ENCODE measurements around the gene BRF1.
"Not testable (repeated sequence)": the region's sequence is repeated elsewhere in the genome, so short reads cannot be mapped to it uniquely, and the experiment has no call there.

BRF1 gene

DNA sequence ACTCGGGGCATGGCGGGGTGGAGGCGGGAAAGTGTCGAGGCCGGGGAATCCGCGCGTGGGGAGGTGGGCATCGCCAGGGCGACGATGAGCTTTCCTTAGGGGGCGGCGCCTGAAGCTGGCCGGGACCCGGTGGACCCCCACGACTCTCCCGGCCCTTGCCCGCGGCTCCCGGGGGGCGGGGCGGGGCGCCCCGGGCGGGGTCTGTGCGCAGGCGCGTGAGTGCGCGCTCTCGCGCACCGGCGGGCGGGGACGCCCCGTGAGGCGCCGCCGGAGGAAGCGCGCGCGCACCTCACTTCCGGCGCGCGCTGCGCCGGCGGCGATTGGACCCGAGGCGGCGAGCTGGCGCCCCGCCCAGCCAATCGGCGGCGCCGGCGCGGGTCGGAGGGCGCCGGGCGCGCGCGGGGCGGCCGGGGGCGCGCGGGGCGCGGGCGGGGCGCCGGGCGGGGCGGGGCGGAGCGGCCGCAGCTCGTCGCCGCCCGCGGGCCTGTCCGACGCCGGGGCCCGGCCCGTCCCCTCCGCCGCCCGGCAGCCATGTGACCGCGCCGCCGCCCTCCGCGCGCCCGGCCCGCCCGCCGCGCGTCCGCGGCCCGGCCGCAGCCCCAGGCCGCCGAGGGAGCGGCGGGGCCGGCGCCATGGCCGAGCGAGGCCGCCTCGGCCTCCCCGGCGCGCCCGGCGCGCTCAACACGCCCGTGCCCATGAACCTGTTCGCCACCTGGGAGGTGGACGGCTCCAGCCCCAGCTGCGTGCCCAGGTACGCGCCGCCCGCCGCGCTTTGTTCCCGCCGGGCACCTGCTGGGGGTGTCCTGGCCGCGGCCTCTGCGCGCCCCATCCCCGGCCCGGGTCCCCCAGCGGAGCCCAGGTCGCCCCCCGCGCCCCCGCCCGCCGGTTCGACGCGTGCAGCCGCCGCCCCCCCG, 13.7 kb upstream of the BRF1 start, which contains the start of gene PACS2:
TSS of gene PACS2 (plus strand) at position 462 of the 914 bp plus-strand sequence. CDS start at position 633, 171 bp downstream.
- peak; percentile 75 to 77 for ATAC-seq

DNA sequence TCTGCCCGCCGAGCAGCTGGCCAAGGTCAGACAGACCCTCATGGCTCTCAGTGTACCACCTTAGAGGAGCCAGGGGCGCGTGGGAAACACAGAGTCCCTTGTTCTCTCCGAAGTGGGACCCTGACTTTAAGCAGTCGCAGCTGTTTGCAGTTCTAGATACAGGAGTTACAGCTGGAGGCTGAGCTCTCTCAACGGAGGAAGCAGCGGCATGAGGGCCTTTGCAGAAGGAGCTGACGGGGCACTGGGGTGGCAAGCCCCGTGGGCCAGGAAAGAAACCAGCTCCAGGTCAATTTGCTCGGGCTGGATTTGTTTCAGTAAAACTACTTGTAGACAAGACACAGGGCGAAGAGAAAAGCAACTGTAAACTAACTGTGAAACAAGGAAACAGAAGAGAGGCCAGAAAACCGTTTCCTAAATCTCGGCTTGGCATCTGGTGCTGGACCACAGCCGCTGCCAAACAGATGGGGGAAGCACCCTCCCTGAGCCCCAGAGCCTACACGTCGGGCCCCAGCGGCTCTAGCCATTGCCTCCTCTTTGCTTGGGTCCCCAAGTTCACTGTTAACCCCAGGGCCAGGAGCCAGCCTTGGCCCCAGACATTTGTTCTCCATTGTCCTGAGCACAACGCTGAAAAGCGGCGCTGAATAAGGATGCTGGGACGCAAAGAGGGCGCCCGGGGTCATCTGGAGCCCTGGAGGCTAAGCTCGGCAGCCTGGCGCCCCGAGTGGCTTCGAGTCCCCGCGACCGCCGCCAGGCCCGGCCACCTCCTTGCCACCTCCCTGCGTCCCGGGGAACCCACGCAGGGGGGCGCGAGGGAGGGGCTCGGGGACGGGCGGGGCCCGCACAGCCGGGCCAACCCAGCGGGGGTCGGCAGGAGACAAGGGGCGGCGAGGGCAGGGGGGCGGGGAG, 12.8 kb upstream of the BRF1 start:
- peak; percentile 10 to 12 for ATAC-seq

DNA sequence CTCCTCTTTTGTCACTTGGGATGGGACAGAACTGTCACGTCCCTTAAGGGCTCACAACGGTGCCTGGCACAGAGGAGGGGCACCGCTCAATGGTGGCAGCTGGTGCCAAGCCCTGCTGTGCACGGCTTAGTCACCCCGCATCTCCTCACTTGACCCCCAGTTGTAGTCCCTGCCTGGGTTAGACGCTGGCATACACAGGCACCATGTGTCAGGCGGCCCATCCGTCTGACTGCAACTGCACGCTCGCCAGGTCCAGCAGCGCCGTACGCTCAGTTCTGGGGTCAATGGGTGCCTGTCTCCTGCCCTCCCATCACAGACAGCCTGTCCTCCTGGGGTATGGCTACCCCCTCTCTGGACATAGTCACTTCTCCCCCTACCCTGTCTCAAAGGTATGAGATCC, 12.2 kb upstream of the BRF1 start:
- no peak for ATAC-seq

DNA sequence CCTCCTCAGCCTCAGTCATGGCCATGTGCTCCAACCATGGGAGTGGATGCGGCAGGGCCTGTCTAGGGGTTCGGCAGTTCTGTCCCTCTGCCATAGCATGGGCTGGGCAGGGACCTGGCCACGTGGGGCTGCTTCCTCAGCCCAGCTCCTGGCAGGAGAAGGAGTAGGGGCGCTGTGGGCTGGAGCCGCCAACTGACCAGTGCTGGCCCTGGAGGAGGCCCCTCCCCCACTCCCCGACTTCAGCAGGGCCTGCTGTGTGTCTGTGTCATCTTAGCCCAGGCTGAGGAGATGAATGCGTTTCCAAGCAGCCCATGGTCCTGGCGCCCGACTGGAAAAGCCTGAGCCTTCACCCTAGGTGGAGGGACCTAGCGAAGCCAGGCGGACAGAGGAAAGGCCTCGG, 11.0 kb upstream of the BRF1 start:
- ATAC-seq: no peak

DNA sequence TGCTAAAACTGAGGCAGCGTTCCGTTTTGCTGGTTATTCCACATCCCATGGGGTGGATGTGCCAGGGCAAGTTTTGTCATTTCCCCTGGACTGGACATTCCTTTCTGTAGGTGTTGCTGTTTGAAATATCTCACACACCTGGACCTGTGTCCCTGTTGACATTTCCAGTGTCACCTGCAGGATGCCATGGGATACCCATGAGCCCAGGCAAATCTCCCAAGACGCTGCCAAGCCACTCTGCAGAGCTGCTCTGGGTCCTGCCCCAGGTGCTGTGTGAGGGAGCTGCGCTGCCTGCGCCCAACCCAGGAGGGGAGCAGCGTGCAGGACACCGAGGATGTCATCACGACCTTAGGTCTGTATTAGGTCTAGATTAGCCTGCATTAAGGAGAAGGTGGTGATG, 8.6 kb upstream of the BRF1 start:
- no peak for ATAC-seq

DNA sequence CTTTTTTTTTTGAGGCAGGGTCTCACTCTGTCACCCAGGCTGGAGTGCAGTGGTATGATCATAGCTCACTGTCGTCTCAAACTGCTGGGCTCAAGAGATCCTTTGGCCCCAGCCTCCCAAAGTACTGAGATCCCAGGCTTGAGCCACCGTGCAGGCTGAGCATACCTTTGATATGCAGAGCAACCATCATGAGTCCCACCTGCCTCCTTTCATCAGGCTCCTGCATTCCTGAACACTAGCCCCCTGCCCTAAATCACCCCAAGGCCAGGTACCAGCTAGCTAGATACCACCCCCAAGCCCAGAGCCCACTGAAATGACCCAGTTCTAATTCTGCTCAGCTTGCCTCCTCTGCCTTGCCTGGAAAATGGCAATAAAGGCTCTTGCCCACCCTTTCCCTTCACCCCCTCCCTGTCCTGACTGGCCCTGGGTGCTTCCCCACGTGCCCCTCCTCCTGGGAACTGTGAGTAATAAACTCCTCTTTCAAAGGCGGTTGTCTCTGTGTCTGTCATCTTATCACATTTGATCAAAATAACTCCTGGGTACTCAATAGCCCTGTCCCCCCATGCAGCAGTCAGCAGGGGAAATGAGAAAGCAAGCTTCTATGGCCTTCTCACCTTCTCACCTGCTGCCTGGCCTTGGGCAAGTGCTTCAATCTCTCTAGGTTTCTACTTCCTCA, 6.4 kb upstream of the BRF1 start:
- ATAC-seq: no peak

DNA sequence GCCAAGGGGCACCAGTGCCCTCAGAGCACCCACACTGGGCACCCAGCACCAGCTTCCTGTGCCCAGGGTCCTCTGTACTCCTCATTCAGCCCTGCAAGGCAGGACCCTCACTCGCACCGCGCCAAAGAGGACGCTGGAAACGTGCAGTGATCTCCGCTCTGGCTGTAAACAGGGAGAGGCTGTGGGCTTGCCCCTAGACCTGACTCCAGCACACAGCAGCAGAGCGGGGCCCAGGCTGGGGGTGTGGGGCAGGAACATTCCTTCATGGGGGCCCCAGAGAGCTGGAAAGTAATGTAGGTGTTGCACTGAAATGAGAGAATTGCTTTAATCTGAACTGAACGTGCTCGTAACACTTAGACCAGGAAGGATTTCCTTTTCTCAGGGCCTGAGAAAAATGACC, 5.0 kb upstream of the BRF1 start:
- ATAC-seq: no peak

DNA sequence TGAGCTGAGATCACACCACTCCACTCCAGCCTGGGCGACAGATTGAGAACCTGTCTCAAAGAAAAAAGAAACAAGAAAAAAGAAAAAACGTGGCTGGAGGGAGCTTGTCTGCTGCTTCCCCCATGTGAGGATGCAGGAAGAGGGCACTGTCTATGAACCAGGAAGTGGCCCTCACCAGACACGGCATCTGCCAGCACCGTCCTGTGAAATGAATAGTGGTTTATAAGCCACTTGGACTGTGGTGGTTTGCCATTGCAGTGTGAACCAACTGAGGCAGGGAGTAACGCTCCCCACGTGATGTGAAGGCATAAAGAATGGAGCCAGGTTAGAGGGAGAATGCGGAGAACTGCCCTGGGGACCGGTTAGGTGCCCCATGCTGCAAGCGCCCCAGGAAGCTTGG, 4.5 kb upstream of the BRF1 start:
- ATAC-seq: no peak

DNA sequence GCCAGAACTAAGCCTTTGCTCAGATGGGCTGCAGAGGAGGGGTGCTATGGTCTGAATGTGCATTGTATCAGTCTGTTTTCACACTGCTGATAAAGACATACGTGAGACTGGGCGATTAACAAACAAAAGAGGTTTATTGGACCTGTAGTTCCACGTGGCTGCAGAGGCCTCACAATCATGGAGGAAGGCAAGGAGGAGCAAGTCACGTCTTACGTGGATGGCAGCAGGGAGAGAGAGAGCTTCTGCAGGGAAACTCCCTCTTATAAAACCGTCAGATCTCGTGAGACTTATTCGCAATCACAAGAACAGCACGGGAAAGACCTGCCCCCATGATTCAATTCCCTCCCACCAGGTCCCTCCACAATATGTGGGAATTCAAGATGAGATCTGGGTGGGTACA, 3.8 kb upstream of the BRF1 start:
- ATAC-seq: no peak

DNA sequence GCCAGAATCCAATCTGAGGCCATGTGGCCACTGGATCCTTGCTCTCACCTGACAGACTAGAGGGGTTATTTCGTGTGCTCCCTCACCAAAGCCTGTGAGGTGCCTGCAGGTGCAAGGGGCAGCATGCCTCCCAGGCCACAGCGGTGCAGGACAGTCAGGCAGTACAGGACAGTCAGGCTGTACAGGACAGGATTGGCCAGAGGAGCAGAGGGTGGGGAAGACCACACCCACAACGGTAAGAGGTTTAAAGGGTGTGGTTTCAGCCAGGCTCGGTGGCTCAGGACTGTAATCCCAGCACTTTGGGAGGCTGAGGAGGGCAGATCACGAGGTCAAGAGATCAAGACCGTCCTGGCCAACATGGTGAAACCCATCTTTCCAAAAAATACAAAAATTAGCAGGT, 3.1 kb upstream of the BRF1 start:
- no peak for ATAC-seq

DNA sequence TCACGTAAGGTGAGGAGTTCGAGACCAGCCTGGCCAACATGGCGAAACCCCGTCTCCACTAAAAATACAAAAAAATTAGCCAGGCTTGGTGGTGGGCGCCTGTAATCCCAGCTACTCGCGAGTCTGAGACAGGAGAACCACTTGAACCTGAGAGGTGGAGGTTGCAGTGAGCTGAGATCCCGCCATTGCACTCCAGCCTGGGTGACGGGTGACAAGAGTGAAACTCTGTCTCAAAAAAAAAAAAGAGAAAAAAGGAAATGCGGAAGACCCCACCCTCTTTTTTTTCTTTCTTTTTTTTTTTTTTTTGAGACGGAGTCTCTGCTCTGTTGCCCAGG, 1.1 kb upstream of the BRF1 start:
- not testable (repeated sequence) for ATAC-seq

DNA sequence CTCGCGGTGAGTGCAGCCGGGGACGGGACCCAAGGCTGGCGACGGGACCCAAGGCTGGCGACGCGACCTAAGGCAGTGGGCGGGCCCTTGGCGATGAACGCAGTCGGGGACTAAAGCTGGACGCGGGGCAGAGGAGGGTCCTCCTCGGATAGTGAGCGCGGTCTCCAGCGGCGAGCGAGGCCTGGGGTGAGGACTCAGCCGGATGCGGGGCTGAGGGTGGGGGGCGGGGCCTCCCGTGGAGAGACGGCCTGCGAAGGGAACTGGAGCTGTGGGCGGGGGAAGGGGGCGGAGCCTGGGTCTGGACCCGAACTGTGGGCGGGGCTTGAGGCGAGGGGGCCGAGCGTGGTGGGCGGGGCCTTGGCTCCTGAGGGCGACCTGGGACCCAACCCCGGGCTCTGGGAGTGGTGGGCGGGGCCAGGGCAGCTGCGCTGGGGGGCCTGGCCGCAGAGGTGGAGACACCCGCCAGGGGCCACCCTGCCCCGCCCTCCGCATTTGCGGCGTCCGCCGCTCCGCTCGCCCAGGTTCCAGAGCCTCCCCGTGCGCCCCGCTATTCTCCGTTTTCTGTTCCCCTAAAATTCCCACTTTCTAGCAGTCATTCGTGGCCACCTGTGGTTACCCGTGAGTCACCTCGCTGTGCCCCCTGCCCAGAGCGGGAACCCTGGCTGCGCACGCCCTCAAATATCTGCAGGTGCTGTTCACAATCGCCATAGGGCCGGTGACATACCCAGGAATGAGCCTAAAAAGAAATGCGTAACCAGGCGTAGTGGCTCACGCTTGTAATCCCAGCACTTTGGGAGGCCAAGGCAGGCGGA, 508 bp upstream of the BRF1 start:
- peak; percentile 77 to 79 for ATAC-seq

DNA sequence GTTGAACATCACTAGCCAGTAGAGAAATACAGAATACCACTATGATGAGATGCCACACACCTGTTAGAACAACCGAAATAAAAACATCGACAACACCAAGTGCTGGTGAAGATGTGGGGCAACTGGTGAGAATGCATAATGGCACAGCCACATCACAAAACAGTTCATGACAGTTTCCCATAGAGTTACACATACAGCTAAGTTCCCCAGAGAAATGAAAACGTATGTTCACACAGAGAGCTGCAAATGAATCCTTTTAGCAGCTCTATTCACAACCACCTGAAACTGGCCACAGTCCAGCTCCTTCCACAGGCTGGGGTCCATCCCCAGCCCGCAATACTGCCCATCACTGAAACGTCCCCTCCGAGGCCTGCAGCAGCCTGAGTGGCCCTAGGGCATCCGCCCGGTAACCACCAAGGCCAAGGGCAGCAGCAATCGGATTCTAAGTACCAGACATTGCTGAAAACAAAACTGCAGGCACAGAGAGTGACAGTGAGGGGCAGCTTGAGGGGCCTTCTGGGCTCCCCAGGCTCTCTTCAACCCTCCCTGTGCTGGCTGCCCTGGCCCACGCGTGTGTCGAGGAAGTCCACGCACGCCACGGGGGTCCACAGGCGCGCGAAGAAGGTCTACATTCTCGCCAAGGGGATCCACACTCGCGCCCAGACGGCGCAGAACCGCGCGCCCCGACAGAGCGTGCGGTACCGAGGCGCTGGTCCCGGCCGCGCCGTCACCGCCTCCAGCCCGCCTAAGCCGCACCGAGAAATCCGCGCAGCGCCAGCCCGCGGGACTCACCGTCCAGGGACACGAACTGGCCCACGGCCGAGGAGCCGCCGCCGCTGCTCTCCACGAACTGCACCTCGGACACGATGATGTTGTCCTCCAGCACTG, 903 bp downstream of the BRF1 start:
- peak in 1 of 2 donors; percentile 2 for ATAC-seq

DNA sequence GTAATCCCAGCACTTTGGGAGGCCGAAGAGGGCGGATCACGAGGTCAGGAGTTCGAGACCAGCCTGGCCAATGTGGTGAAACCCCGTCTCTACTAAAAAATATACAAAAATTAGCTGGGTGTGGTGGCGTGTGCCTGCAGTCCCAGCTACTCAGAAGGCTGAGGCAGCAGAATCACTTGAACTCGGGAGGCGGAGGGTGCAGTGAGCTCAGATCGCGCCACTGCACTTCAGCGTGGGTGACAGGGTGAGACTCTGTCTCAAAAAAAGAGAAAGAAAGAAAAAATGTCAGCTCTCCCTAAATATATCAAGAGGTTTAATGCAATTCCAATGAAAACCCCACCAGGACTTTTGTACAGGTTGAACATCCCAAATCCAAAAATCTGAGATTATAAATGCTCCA, 3.5 kb downstream of the BRF1 start:
- ATAC-seq: not testable (repeated sequence)

DNA sequence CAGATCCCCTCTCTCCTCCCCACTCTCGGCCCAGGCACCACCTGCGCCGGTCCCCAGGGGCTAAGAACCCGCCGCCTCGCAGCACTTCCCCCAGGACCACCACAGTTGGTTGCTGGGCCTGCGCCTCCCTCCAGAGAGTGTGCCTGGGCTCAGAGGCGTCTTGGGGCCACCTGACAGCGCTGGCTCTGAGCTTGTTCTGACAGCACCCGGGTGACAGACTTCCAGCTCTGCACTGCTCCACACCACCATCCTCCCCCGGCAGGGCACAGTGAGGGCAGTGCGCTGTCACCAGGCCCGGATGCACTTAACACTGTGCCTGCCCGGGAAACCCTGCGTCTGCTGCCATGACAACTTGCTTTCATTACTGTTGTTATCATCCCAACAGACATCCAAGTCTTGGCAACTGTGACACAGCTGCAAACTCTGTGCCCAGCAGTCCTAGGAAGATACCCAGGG, 6.6 kb downstream of the BRF1 start:
- ATAC-seq: peak; percentile 81 to 89

DNA sequence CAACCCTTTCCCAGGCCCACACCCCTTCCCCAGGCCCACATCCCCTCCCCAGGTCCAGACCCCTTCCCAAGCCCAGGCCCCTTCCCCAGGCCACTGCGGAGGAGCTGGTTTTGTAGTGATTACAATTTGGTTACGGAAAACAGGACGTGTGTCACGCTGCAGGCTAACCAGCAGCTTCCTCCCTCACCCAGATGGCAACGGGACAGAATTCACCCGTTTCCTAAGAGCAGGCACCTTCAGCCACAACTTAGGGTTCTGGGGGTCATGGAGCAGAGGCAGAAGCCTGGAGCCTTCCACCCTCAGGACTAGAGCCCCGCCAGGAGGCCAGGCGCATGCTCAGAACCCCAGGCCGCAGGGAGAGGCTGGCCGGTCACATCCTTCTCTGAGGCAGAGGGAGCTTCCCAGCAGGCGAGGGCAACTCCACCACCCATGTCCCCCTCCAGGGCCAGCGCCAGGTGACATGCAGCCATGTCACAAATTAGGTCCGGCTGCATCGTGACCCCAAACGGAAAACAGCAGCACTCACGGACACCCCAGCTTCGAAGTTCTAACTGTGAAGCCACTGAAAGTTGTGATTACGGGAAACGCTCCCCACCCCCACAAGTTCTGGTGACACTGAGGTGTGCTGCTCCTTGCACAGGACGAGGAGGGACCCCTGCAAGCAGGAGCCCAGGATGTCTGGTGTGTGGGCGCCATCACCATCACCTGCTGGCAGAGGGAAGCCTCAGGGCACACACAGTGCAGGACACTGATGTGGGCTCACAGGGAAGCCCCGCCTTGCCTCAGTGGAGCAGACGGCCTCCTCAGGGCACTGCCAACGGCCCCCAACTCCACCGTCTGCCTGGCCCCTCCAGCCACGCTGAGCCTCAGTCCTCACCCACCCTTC, 7.7 kb downstream of the BRF1 start:
- ATAC-seq: no peak

DNA sequence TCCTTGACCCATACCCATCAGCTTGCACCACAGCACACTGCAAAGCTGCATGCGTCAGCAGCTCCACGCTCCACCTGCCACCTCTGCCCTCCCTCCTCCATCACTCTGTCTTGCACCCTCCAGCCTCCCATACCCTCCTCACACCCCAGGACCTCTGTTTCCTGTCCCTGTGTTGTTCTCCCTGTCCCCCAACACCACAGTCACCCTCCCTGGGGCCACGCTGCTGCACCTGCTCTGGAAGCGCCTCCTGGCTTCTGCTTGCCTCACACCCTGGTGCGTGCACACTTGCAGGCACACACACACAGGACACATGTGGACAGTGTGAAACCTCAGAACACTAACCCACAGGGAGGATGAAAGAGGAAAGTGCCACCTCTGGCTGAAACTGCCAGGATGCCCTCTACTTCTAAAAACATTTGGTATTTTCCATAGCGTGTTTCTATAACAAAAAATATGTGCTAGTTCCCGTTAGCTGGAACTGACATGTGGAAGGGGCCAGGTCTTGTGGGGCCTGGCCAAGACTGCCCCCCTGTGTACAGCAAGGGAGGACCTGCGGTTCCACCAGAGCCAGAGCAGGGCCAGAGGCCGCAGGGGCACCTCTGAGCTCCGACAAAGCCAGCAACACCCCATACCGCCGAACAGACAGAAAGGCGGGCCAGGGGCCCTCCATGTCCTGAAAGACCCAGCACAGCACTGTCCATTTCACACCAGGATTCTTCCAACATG, 10.0 kb downstream of the BRF1 start:
- no peak for ATAC-seq

DNA sequence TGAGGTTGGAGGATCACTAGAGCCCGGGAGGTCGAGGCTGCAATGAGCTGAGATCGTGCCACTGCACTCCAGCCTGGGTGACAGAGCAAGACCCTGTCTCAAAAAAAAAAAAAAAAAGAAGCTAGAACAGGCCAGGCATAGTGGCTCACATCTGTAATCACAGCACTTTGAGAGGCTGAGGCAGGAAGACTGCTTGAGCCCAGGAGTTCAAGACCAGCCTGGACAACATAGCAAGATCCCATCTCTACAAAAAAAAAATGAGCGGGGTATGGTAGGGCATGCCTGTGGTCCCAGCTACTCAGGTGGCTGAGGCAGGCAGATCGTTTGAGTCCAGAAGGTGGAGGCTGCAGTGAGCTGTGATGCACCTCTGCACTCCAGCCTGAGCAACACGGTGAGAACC, 11.9 kb downstream of the BRF1 start:
- not testable (repeated sequence) for ATAC-seq

Data from activated CD4-positive, CD25-positive, alpha-beta regulatory T cell treated with anti-CD3 and anti-CD28 coated beads, Interleukin-2, amount 50 U/mL, for 24 hours (primary cell).